ENCODE measurements around the gene CMTM1. TPM values are rescaled to one million over a fixed set of nuclear protein-coding genes. Genes with fewer than 3 reads are reported as not detected.

Gene CMTM1
- polyA plus RNA-seq, 1 donor (not counting 4 experiments of a cell fraction or from before 2014, with no cell fraction given), result 0.24 TPM

GRCh38 chr16:66620429-66620795 lies 54.2 kb downstream of the CMTM1 start:
- no peak for FAIRE-seq

GRCh38 chr16:66621973-66622372 lies 55.7 kb downstream of the CMTM1 start:
- H3K9ac ChIP-seq (ENCODE audit: control insufficient read depth, extremely low read depth, insufficient read depth, low read length), result no peak overlapping the region
- no peaks in the 10 kb centered on the region for H4K20me1 ChIP-seq (ENCODE audit: control insufficient read depth, extremely low read depth, insufficient read depth, low read length)
- no peaks in the 10 kb centered on the region for H3K79me2 ChIP-seq (ENCODE audit: control insufficient read depth, insufficient read depth, low read length)
- H3K4me1 ChIP-seq (ENCODE audit: control insufficient read depth, extremely low read depth, insufficient read depth, low read length), result peaks cover 30% of the 10 kb centered on the region
- no peak overlapping the region for H3K4me3 ChIP-seq (ENCODE audit: control insufficient read depth in 2 of 3, extremely low read depth in 1 of 3, insufficient read depth in 2 of 3, low read depth in 1 of 3, low read length in 3 of 3)
- H2AFZ ChIP-seq (ENCODE audit: control insufficient read depth, low read length), result no peak overlapping the region
- H3K9me3 ChIP-seq (ENCODE audit: control insufficient read depth, low read depth, low read length), result no peaks in the 10 kb centered on the region
- DNase-seq (ENCODE audit: low read depth, low spot score), result no peak
- no peaks in the 10 kb centered on the region for H3K27me3 ChIP-seq (ENCODE audit: control insufficient read depth, extremely low read depth, insufficient read depth, low read length)
- dilution Hi-C loops (cut with MboI; ENCODE audit: extremely low pct_ligation_motif_present, low sequenced_read_pairs), result no loop called here
- no peak for FAIRE-seq
- no peak overlapping the region for H3K27ac ChIP-seq (ENCODE audit: control insufficient read depth, insufficient read depth, low read length)
- no peak overlapping the region for H3K4me2 ChIP-seq (ENCODE audit: control insufficient read depth, extremely low read depth, insufficient read depth, low read depth, low read length)
- no peaks in the 10 kb centered on the region for H3K9me1 ChIP-seq (ENCODE audit: control insufficient read depth, extremely low read depth, insufficient read depth, low read length)
- TF ChIP-seq CTCF (optimal IDR thresholded peaks at IDR 0.05 in 1 of 3, IDR thresholded peaks at IDR 0.05 in 1 of 3, conservative IDR thresholded peaks at IDR 0.05 in 1 of 3; ENCODE audit: extremely low read depth in 1 of 3, insufficient read depth in 2 of 3, low read length in 3 of 3) (no peak), EZH2 (IDR thresholded peaks at IDR 0.05; ENCODE audit: low read length) (no peak)
- peaks cover 3 to 9% of the 10 kb centered on the region in 2 experiments for H3K36me3 ChIP-seq (ENCODE audit: control insufficient read depth in 2 of 2, extremely low read depth in 1 of 2, insufficient read depth in 2 of 2, low read length in 2 of 2)

More at GRCh38 chr16:66620429-66620795, 54.2 kb downstream of the CMTM1 start:
- H3K9me1 ChIP-seq (ENCODE audit: control insufficient read depth, extremely low read depth, insufficient read depth, low read length), result no peaks in the 10 kb centered on the region
- H3K36me3 ChIP-seq (ENCODE audit: control insufficient read depth in 2 of 2, extremely low read depth in 1 of 2, insufficient read depth in 2 of 2, low read length in 2 of 2), result peaks cover 3 to 13% of the 10 kb centered on the region in 2 experiments
- no peak for DNase-seq (ENCODE audit: low read depth, low spot score)
- no peak overlapping the region for H3K4me2 ChIP-seq (ENCODE audit: control insufficient read depth, extremely low read depth, insufficient read depth, low read depth, low read length)
- TF ChIP-seq CTCF (optimal IDR thresholded peaks at IDR 0.05 in 1 of 3, IDR thresholded peaks at IDR 0.05 in 1 of 3, conservative IDR thresholded peaks at IDR 0.05 in 1 of 3; ENCODE audit: extremely low read depth in 1 of 3, insufficient read depth in 2 of 3, low read length in 3 of 3) (no peak), EZH2 (IDR thresholded peaks at IDR 0.05; ENCODE audit: low read length) (no peak)
- H2AFZ ChIP-seq (ENCODE audit: control insufficient read depth, low read length), result no peak overlapping the region
- dilution Hi-C loops (cut with MboI; ENCODE audit: extremely low pct_ligation_motif_present, low sequenced_read_pairs), result no loop called here
- no peaks in the 10 kb centered on the region for H3K9me3 ChIP-seq (ENCODE audit: control insufficient read depth, low read depth, low read length)
- H3K9ac ChIP-seq (ENCODE audit: control insufficient read depth, extremely low read depth, insufficient read depth, low read length), result no peak overlapping the region
- H4K20me1 ChIP-seq (ENCODE audit: control insufficient read depth, extremely low read depth, insufficient read depth, low read length), result no peaks in the 10 kb centered on the region
- no peak overlapping the region for H3K4me3 ChIP-seq (ENCODE audit: control insufficient read depth in 2 of 3, extremely low read depth in 1 of 3, insufficient read depth in 2 of 3, low read depth in 1 of 3, low read length in 3 of 3)
- H3K79me2 ChIP-seq (ENCODE audit: control insufficient read depth, insufficient read depth, low read length), result no peaks in the 10 kb centered on the region
- no peak overlapping the region for H3K27ac ChIP-seq (ENCODE audit: control insufficient read depth, insufficient read depth, low read length)
- peaks cover 24% of the 10 kb centered on the region for H3K4me1 ChIP-seq (ENCODE audit: control insufficient read depth, extremely low read depth, insufficient read depth, low read length)
- no peaks in the 10 kb centered on the region for H3K27me3 ChIP-seq (ENCODE audit: control insufficient read depth, extremely low read depth, insufficient read depth, low read length)
